Tibial artery (tissue), 4 donors: Measurements from ENCODE around the gene SYNPO2L.
A peak's percentile ranks its signal among the peaks of the same experiment; 100 is the strongest.
"Not testable (repeated sequence)": the region's sequence is repeated elsewhere in the genome, so short reads cannot be mapped to it uniquely, and the experiment has no call there.

Experiments
- DNase-seq, 2 donors: peaks; one replicate each; pipeline ENCODE4 v3.0.0-alpha.2; 2019
- H3K27ac ChIP-seq, 2 donors: fragments of 200-600 bp; sonication (generic) in 1 of 2; 1 replicate in 1 of 2; 2 replicates in 1 of 2; pipeline ENCODE4 v1.5.1; 2018 to 2019; ENCODE audit warnings: mild to moderate bottlenecking in 1 of 2
- H3K27me3 ChIP-seq, 2 donors: fragments of 200-600 bp; sonication (generic) in 1 of 2; one replicate each; pipeline versions ENCODE4 v1.5.1 to v1.6.0; 2016 to 2019
- H3K36me3 ChIP-seq, 3 donors: fragments of 200-600 bp; sonication (generic) in 2 of 3; one replicate each; pipeline ENCODE4 v1.5.1; 2016 to 2019; ENCODE audit warnings: mild to moderate bottlenecking in 2 of 3
- H3K4me1 ChIP-seq, 4 donors: fragments of 200-600 bp; sonication (generic) in 2 of 4; 1 replicate in 3 of 4; 2 replicates in 1 of 4; pipeline ENCODE4 v1.5.1; 2016 to 2019
- H3K4me3 ChIP-seq, 2 donors: fragments of 200-600 bp; sonication (generic) in 1 of 2; 1 replicate in 1 of 2; 2 replicates in 1 of 2; pipeline ENCODE4 v1.5.1; 2018 to 2019; ENCODE audit warnings: mild to moderate bottlenecking in 2 of 2
- H3K9me3 ChIP-seq, 3 donors: fragments of 200-600 bp; sonication (generic) in 1 of 3; one replicate each; pipeline ENCODE4 v1.5.1; 2016 to 2019
- intact Hi-C: fragments of 100-400 bp; cut with DNase I; formaldehyde crosslinking; loops from one replicate; pipeline ENCODE4 v1.15.0; 2023; ENCODE audit warnings: low total_unique reads
- TF ChIP-seq, protein P1 (sequence below), 2 experiments: fragments of 200-600 bp in 1 of 2; fragments of 450-650 bp in 1 of 2; IDR thresholded peaks; one replicate each; pipeline ENCODE4 v1.5.1; 2017 to 2019; ENCODE audit warnings: antibody characterized with exemption in 2 of 2, mild to moderate bottlenecking in 1 of 2, moderate library complexity in 1 of 2

SYNPO2L gene, protein sequence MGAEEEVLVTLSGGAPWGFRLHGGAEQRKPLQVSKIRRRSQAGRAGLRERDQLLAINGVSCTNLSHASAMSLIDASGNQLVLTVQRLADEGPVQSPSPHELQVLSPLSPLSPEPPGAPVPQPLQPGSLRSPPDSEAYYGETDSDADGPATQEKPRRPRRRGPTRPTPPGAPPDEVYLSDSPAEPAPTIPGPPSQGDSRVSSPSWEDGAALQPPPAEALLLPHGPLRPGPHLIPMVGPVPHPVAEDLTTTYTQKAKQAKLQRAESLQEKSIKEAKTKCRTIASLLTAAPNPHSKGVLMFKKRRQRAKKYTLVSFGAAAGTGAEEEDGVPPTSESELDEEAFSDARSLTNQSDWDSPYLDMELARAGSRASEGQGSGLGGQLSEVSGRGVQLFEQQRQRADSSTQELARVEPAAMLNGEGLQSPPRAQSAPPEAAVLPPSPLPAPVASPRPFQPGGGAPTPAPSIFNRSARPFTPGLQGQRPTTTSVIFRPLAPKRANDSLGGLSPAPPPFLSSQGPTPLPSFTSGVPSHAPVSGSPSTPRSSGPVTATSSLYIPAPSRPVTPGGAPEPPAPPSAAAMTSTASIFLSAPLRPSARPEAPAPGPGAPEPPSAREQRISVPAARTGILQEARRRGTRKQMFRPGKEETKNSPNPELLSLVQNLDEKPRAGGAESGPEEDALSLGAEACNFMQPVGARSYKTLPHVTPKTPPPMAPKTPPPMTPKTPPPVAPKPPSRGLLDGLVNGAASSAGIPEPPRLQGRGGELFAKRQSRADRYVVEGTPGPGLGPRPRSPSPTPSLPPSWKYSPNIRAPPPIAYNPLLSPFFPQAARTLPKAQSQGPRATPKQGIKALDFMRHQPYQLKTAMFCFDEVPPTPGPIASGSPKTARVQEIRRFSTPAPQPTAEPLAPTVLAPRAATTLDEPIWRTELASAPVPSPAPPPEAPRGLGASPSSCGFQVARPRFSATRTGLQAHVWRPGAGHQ

DNA sequence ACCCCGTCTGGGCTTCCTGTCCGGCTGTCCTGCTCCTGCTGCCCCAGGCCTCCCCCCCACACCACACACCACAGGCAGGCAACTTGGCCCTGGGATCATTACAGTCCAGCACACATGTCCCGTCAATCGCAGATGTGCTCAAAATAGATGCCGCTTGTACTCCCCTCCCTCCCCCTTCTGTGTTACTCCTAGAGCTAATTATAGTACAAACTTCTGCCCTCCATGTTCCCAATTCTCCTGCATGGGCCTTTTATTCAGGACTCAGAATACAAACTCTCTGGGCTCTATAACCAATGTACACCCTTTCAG lies at the start of gene SYNPO2L:
SYNPO2L (minus strand) TSS at position 40 of the 309 bp plus-strand sequence. CDS start 107 bp downstream, outside the sequence.
- TF ChIP-seq, protein P1, sequence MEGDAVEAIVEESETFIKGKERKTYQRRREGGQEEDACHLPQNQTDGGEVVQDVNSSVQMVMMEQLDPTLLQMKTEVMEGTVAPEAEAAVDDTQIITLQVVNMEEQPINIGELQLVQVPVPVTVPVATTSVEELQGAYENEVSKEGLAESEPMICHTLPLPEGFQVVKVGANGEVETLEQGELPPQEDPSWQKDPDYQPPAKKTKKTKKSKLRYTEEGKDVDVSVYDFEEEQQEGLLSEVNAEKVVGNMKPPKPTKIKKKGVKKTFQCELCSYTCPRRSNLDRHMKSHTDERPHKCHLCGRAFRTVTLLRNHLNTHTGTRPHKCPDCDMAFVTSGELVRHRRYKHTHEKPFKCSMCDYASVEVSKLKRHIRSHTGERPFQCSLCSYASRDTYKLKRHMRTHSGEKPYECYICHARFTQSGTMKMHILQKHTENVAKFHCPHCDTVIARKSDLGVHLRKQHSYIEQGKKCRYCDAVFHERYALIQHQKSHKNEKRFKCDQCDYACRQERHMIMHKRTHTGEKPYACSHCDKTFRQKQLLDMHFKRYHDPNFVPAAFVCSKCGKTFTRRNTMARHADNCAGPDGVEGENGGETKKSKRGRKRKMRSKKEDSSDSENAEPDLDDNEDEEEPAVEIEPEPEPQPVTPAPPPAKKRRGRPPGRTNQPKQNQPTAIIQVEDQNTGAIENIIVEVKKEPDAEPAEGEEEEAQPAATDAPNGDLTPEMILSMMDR (IDR thresholded peaks at IDR 0.05): no peak
- Histone ChIP-seq H3K27ac (peak within 1 kb of the TSS; percentile 62 to 78), H3K4me1 (peaks cover 0 to 26% (median 10%) of the 10 kb centered on the region in 4 donors), H3K36me3 (no peaks in the 10 kb centered on the region), H3K9me3 (no peaks in the 10 kb centered on the region), H3K27me3 (no peaks in the 10 kb centered on the region), H3K4me3 (no peak within 1 kb of the TSS)
- DNase-seq: peak; percentile 44 to 81
- intact Hi-C loops: no loop called here

DNA sequence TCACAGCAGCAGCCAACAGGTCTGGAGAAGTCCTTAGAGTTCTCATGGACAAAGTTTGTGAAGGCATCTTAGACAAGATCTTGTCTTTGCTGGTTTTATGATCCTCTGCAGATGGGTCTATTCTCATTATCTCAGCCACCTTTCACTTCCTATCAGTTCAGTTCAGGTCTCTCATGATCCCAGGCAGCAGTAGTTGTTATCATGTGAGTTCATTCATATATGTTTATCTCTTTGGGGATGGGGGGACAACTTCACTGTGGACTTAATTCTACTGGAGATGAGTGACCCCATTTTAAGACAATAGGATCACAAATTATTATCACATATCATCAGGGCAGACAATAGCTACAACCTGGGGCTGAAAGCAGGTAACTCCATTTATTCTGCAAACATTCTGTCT lies 48.1 kb upstream of the SYNPO2L start:
- H3K4me3 ChIP-seq, H3K9me3 ChIP-seq, intact Hi-C loops, H3K27me3 ChIP-seq, DNase-seq, H3K4me1 ChIP-seq, H3K27ac ChIP-seq: not testable (repeated sequence)
- H3K36me3 ChIP-seq: peaks cover 0 to 23% (median 5%) of the 10 kb centered on the region in 3 donors

DNA sequence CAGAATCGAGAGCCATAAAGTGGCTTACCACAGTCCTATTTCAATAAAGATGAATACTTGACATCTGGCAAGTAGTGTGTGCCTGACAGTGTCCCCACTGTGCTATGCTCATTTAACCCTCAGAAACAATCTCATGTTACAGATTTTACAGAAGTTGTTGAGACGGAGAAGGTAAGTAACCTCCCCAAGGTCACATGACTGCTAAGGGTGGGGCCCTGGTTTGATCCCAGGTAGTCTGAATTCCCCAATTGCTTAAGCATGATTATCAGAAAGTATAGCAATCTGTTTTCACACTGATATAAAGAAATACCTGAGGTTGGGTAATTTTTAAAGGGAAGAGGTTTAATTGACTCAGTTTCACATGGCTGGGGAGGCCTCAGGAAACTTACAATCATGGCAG lies 43.0 kb upstream of the SYNPO2L start:
- H3K4me1 ChIP-seq, DNase-seq, H3K9me3 ChIP-seq, H3K27ac ChIP-seq, intact Hi-C loops, H3K27me3 ChIP-seq, H3K4me3 ChIP-seq: not testable (repeated sequence)
- peaks cover 0 to 26% (median 0%) of the 10 kb centered on the region in 3 donors for H3K36me3 ChIP-seq

DNA sequence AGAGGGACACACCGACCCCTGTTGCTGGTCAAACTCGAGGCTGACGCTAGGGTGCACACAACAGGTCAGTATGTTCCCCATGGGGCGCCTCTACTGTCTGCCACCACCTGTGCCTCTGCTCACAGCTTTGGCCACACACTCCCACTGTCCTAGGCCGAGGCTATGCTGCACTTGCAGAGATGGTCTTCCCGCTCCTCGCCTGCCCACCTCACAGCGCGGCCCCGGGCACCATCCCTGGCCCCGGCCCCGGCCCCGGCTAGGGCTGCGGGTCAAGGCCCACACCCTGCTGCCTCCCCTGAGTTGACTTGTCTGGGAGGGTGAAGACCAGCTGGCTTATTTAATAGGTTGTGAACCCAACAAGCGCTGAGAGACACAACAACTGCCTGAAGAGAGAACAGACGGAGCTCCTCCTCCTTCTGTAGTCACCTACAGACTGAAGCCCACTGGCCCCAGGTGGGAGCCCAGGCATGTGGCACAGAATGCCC lies 41.9 kb upstream of the SYNPO2L start, which contains the start of gene AGAP5:
AGAP5 (minus strand) TSS at position 435 of the 485 bp plus-strand sequence; CDS start at position 81, 354 bp downstream.
- intact Hi-C loops, H3K27ac ChIP-seq, H3K4me1 ChIP-seq, H3K9me3 ChIP-seq, H3K27me3 ChIP-seq, H3K4me3 ChIP-seq, DNase-seq: not testable (repeated sequence)
- peaks cover 0 to 33% (median 0%) of the 10 kb centered on the region in 3 donors for H3K36me3 ChIP-seq

DNA sequence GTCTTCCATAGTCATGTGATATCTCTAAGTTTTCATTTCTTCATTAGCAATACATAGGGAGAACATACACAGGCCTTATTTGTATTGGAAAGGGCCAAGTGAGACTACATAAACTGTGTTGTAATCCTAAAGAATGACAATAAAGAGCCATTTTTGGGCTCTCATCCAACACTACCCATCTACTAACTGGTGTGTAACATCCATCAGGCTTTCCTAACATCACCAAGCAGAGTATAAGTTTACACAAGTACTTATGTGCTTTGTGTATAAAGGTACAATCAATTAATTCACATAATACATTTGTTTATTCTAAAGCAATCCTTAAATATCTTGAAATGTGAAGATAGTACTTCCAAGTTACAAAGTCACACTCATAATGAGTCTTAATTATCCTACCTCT lies 39.5 kb upstream of the SYNPO2L start:
- H3K4me1 ChIP-seq, DNase-seq, H3K9me3 ChIP-seq, H3K27me3 ChIP-seq, H3K4me3 ChIP-seq, intact Hi-C loops, H3K27ac ChIP-seq: not testable (repeated sequence)
- H3K36me3 ChIP-seq: peaks cover 0 to 28% (median 0%) of the 10 kb centered on the region in 3 donors

DNA sequence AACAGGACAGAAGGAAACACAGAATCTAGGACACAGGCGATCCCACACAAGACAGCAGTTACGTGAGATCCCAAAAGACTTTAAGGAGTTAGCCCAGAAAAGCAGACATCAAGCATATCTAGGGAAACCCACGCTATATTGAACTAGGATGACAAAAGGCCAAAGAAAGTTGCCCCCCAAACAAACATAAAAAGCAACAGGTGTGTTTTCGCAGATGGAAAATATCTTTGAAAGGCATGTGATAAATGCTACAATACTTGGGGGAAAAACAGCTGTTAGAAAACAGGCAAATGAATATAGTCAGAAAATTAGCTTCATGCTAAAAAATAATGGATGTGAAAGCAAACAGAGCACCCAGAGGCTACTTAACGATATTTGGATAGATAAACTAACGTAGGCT lies 34.9 kb upstream of the SYNPO2L start:
- H3K9me3 ChIP-seq, intact Hi-C loops, H3K4me3 ChIP-seq, DNase-seq, H3K27me3 ChIP-seq, H3K27ac ChIP-seq, H3K4me1 ChIP-seq: not testable (repeated sequence)
- H3K36me3 ChIP-seq: peaks cover 0 to 23% (median 0%) of the 10 kb centered on the region in 3 donors

DNA sequence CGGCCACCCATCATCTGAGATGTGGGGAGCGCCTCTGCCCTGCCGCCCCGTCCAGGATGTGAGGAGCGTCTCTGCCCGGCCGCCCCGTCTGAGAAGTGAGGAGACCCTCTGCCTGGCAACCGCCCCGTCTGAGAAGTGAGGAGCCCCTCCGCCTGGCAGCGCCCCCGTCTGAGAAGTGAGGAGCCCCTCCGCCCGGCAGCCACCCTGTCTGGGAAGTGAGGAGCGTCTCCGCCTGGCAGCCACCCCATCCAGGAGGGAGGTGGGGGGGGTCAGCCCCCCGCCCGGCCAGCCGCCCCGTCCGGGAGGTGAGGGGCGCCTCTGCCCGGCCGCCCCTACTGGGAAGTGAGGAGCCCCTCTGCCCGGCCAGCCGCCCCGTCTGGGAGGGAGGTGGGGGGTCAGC lies 33.8 kb upstream of the SYNPO2L start:
- H3K9me3 ChIP-seq, intact Hi-C loops, DNase-seq, H3K4me3 ChIP-seq, H3K4me1 ChIP-seq, H3K27me3 ChIP-seq, H3K27ac ChIP-seq: not testable (repeated sequence)
- peaks cover 0 to 23% (median 0%) of the 10 kb centered on the region in 3 donors for H3K36me3 ChIP-seq

DNA sequence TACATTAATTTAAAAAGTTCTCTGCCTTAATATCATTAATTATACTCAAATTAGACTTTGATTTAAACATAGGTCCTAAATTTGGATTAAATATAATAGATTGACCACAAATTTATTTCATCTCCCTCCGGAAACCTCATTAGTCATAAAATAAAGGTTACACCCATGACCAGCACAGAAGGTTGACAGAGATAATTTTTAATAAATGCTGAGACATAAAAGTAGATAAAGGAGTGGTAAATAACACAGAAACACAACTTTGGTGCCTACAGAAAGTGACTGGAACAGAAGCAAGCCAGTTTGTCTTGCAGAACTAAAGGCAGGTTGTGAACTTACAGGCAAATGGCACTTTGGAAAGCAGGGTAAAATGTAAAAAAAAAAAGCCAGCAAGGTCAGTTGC lies 31.8 kb upstream of the SYNPO2L start:
- peaks cover 0 to 15% (median 0%) of the 10 kb centered on the region in 3 donors for H3K36me3 ChIP-seq
- H3K4me1 ChIP-seq, intact Hi-C loops, H3K27me3 ChIP-seq, H3K27ac ChIP-seq, H3K4me3 ChIP-seq, DNase-seq, H3K9me3 ChIP-seq: not testable (repeated sequence)

DNA sequence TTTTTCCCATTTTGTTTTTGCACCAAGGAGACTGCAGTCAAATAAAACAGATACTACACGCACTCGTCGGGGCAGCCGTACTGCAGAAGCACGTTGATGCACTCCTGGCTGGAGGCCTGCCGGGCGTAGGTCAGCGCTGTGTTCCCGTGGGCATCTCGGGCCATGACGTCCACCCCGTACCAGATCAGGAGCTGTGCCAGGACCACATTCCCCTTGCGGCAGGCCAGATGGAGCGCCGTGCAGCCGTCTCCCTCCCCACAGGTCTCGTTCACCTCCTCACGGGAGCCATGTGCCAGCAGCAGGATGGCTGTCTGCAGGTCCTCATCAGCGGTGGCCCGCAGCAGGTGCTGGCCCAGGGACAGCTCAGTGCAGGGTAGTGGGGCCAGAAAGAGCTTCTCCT lies 18.7 kb upstream of the SYNPO2L start:
- H3K9me3 ChIP-seq, H3K4me3 ChIP-seq, DNase-seq, H3K27me3 ChIP-seq, H3K36me3 ChIP-seq, intact Hi-C loops, H3K4me1 ChIP-seq, H3K27ac ChIP-seq: not testable (repeated sequence)

DNA sequence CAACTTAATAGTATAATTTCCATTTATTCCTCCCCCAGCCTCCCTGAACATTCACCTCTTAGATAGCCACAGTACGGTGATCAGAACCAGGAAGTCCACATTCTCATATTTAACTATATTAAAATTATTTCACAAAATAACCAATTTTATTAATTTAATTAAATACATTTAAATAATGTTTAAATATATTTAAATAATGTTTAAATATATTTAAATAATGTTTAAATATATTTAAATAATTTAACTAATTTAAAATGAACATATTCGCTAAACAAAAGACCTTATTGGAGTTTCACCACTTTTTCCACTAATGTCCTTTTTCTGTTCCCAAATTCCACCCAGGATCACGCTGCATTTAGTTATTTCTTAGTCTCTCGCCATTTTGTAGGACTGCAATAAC lies 12.5 kb upstream of the SYNPO2L start:
- intact Hi-C loops, H3K36me3 ChIP-seq, H3K9me3 ChIP-seq, H3K4me3 ChIP-seq, DNase-seq, H3K27me3 ChIP-seq, H3K27ac ChIP-seq, H3K4me1 ChIP-seq: not testable (repeated sequence)

DNA sequence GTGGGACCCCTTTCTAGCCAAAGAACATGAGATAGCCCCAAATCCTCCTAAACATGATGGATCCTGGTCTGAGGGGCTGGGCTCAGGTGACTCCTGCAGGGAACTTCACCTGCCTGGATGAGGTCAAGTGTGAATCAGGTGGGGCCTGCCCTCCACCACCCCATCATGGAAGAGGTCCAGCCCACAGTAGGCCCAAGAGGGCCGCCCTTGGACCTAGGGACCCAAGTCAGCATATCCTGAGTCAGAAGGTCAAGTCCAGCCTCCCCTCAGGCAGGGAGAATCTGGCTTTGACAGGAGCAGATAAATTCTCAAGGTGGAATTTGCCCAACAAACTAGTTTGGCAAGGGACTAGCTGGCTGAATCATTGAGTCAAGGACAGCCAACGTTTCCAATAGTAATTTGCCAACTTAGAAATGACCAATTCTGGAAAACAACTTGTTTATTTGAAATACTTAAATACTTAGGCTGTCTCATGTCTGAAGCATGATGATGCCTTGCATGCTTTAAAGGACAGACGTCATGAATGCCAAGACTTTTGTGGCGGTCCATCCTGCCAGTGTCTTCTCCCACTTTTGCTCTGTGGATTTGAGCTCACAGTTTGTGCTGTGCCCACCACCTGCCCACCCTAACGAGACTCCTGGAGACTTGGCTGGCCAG lies 10.5 kb upstream of the SYNPO2L start:
- intact Hi-C loops, H3K27me3 ChIP-seq, H3K4me1 ChIP-seq, H3K9me3 ChIP-seq, H3K4me3 ChIP-seq, H3K36me3 ChIP-seq: not testable (repeated sequence)
- peak in 1 of 2 donors; percentile 47 for DNase-seq
- H3K27ac ChIP-seq: peak overlapping the region in 1 of 2 donors; percentile 33

DNA sequence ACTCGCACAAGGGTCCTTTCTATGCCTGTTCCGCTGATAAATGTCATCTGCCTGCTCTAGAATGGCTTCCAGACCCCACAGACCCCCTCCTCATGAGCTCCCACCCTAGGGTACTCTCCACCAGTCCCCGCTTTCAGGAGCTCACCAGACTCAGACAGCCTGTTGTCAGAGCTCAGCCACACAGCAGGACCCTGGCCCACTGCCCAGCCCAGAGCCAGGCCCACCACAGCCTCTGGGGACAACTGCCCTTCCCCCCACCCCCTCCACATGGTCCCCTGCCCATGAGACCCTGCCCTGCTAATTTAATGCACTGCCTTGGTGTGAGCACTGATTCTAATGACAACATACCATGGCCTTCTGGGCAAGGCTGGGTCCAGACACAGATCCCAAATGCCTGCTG lies 9.8 kb upstream of the SYNPO2L start:
- H3K9me3 ChIP-seq, H3K4me1 ChIP-seq, H3K36me3 ChIP-seq, H3K4me3 ChIP-seq, intact Hi-C loops, H3K27me3 ChIP-seq: not testable (repeated sequence)
- peak in 1 of 2 donors; percentile 48 for DNase-seq
- peak overlapping the region in 1 of 2 donors; percentile 33 for H3K27ac ChIP-seq
